Activated naive CD4-positive, alpha-beta T cell treated with anti-CD3 and anti-CD28 coated beads, Interleukin-2, amount 10 ng/mL, durations not matched to agents 7 days and 5 days (primary cell): ENCODE results near the gene ANKRD60.

Source experiments
- CTCF ChIA-PET: fragments of 350-600 bp; sonication (Branson Sonifier 250); formaldehyde crosslinking; loops from one replicate; lab custom pipeline; 2021; ENCODE audit warnings: antibody characterized with exemption; lab: Charles Lee
- DNase-seq: peaks from one replicate; pipeline ENCODE4 v3.0.0-alpha.2; 2020
- H3K27ac Mint-ChIP-seq: one replicate; pipeline ENCODE4 v1.8.0; 2021; ENCODE audit warnings: mild to moderate bottlenecking, moderate library complexity, mixed read lengths
- H3K27me3 Mint-ChIP-seq: one replicate; pipeline ENCODE4 v1.8.0; 2021; ENCODE audit warnings: mild to moderate bottlenecking, mixed read lengths
- H3K36me3 Mint-ChIP-seq: one replicate; pipeline ENCODE4 v1.8.0; 2021; ENCODE audit warnings: mixed read lengths
- H3K4me1 Mint-ChIP-seq: one replicate; pipeline ENCODE4 v1.8.0; 2021; ENCODE audit warnings: mixed read lengths
- H3K4me3 Mint-ChIP-seq: one replicate; pipeline ENCODE4 v1.8.0; 2021; ENCODE audit warnings: mild to moderate bottlenecking, moderate library complexity, mixed read lengths
- H3K9me3 Mint-ChIP-seq: one replicate; pipeline ENCODE4 v1.8.0; 2021; ENCODE audit warnings: mixed read lengths

ANKRD60 gene

DNA sequence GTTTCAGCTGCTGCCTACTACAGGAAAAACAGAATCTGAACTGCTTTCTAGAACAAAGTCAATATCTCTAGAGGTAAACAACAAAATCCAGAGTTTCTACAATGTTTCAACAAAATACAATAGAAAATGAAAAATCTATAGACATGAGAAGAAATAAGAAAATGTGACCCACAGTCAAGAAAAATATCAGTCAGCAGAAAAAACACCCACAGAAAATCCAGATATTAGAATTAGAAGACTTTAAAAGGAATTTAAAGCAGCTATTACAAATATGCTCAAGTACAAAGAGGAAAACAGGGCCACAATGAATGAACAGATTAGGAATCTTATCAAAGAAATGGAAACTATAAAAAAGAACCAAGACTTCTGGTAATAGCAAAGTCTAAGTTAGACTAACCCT lies 26.4 kb upstream of the ANKRD60 start:
- Mint-ChIP-seq H3K27me3 (no peaks in the 10 kb centered on the region), H3K9me3 (no peaks in the 10 kb centered on the region), H3K4me3 (no peak overlapping the region), H3K36me3 (peaks cover 33% of the 10 kb centered on the region), H3K4me1 (peaks cover 20% of the 10 kb centered on the region), H3K27ac (no peak overlapping the region)
- CTCF ChIA-PET, result interaction anchor here (1.3 kb wide), 1 partner anchor 9 kb away, joined by 3 read pairs; no protein-coding TSS in a partner anchor
- no peak for DNase-seq

DNA sequence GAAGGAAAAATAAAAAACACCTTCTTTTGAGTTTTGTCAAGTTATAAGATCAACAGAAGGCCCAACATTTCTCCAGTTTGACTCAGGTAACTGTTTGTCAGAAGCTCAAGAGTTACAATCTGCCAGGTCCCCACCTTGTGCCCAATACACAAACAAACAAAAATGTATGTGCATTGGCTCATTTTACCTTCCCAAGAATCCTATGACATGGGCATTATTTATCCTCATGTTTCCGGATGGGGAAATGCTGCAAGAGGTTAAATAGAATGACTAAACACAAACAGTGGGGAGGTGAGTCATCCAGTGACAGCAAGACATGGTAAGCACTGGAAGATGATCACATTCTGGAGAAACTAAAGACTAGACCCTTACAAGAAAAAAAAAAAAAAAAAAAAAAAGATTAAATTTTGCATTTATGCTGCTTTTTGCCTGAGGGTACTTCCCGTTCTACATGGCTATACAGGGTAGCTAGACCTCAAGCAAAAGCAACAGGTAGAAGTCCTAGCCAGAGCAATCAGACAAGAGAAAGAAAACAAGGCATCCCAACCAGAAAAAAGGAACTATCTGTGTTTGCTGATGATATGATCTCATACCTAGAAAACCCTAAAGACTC lies 23.6 kb upstream of the ANKRD60 start:
- no peak for DNase-seq
- no peaks in the 10 kb centered on the region for H3K9me3 Mint-ChIP-seq
- H3K4me1 Mint-ChIP-seq, result peaks cover 19% of the 10 kb centered on the region
- CTCF ChIA-PET, result interaction anchor here (0.7 to 1.0 kb wide), 2 partner anchors 15 to 60 kb away, joined by 3 to 4 read pairs; no protein-coding TSS in a partner anchor
- no peak overlapping the region for H3K27ac Mint-ChIP-seq
- H3K27me3 Mint-ChIP-seq, result no peaks in the 10 kb centered on the region
- H3K36me3 Mint-ChIP-seq, result peaks cover 32% of the 10 kb centered on the region
- H3K4me3 Mint-ChIP-seq, result no peak overlapping the region

DNA sequence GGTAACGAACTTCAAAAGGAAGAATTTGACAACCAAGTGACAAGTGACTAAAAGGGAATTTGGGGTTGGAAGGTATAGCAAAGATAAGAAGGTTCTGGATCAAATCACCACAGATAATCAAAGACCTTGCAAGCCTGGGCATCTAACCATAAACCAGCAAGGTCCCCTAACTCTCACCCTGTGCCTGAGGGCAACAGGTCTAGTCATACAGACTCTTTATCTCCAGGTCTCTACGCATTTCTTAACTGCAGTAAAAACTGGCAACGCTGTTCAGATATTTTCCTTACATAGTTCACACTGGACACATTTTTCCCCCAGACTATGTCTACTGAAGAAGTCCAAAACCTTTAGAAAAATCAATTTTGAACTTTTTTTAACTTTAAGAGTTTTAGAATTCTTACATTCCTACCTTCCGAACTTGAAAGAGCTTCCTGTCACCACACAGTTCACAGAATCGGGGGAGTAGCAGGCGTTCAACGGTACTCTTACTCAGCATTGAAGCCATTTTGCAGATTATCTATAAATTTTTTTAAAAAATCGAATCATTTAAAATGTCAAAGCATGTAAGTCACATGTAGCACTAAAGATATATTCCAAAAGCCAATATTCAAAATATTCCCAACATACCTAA lies 23.0 kb upstream of the ANKRD60 start:
- Mint-ChIP-seq H3K36me3 (peaks cover 31% of the 10 kb centered on the region), H3K4me3 (no peak overlapping the region), H3K27ac (no peak overlapping the region), H3K27me3 (no peaks in the 10 kb centered on the region), H3K4me1 (peaks cover 13% of the 10 kb centered on the region), H3K9me3 (no peaks in the 10 kb centered on the region)
- no peak for DNase-seq
- CTCF ChIA-PET, result interaction anchor here (0.7 kb wide), 1 partner anchor 61 kb away, joined by 3 read pairs; no protein-coding TSS in a partner anchor

DNA sequence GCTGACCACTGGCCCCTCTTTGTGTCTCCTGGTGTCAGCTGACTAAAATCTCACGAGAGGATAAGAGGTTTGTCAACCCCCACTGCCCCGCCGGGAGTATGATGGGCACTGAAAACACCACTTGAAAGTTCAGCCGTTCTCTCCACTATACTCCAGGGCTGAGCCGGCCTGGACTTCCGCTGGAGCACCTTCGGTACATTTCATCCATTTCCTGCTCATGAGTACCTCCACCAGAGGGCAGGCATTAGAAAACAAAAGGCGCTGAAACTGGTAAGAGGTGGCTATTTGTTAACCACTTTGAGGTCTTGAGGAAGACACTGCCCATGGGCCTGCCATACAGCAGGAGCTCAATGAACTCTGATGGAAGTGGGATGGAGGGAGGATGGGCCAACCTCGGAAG lies 17.9 kb upstream of the ANKRD60 start:
- no peak overlapping the region for H3K27ac Mint-ChIP-seq
- CTCF ChIA-PET, result interaction anchor here (0.6 to 1.8 kb wide), 6 partner anchors 8 to 634 kb away, joined by 3 to 6 read pairs (median 4); no protein-coding TSS in a partner anchor
- H3K36me3 Mint-ChIP-seq, result peaks cover 39% of the 10 kb centered on the region
- peaks cover 3% of the 10 kb centered on the region for H3K4me1 Mint-ChIP-seq
- no peaks in the 10 kb centered on the region for H3K27me3 Mint-ChIP-seq
- H3K4me3 Mint-ChIP-seq, result no peak overlapping the region
- no peak for DNase-seq
- H3K9me3 Mint-ChIP-seq, result no peaks in the 10 kb centered on the region

DNA sequence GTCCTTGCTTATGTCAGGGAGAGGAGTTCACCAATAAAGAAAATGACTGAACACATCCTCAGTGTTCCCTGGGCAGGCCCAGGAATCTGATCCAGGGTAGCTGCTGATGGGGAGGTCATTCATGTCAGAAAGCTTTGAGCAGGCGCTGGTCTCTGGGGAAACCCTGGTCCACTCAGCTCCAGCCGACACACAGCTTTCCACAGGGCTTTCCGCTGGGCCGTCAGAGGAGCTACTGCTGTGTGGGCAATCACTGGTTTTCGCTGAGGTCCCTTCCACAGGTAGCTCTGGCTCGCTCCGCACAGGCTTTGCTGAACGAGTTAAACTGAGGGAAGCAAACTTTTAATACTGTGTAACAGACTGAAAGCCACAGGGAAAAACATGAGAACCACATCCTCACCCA lies 17.5 kb upstream of the ANKRD60 start:
- Mint-ChIP-seq H3K4me3 (no peak overlapping the region), H3K36me3 (peaks cover 39% of the 10 kb centered on the region), H3K9me3 (no peaks in the 10 kb centered on the region), H3K27ac (no peak overlapping the region), H3K4me1 (no peaks in the 10 kb centered on the region), H3K27me3 (no peaks in the 10 kb centered on the region)
- DNase-seq, result no peak
- CTCF ChIA-PET, result interaction anchor here (0.6 to 1.8 kb wide), 6 partner anchors 8 to 634 kb away, joined by 3 to 6 read pairs (median 4); no protein-coding TSS in a partner anchor

DNA sequence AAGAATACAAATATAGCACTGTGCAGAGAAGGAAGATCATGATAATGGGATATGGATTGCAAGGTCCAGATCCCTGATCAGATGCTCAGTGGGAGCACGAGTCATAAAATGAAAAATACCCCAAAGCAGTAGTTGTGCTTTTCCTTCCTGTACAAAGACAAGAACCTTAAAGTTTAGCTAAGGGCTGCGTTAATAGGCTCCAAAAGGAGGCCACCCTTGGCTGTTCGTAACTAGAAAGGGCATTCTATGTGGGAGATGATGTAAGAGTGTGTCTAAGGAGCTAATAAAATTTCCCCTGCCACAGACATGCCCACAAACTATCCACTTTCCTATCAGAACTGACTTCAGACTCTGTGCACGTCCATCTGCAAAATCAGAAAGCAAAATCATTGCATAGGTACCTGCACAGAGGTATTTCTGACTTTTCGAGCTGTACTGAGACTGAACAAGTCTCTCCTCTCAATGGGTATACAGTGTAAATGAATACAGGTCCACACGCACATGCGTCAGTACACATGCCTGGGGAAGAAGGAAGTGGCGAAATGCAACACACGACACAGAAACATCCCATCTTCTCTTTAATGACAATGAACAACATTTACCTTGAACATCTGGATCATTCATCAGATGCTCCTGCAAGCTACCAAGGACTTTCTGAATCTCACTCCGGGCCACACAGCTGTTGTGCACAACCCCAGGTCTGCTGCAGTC lies 16.9 kb upstream of the ANKRD60 start:
- CTCF ChIA-PET, result interaction anchor here (0.6 to 1.8 kb wide), 6 partner anchors 9 to 635 kb away, joined by 3 to 6 read pairs (median 4); no protein-coding TSS in a partner anchor

DNA sequence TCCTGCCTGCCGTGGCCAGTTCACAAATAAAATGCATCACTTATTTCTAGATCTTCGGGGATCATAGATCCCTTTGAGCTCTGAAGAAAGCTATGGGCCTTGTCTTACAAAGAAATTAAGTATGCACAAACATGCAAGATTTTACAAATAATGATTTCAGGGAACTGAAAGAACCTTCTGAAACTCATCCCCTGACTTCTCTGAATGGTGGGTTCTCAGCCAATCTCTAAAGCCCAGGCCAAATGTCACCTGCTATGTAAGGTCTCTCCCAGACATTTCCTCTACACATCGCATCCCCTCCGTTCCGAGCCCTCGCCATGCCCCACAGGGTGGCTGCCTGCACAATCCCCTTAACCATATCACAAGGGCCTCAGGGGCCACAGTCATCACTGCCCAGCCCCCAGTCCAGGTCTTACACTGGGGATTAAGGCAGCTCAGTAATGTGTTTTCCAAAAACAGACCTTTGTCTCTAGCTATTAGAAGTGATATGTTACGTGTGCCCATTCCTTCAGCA lies 16.1 kb upstream of the ANKRD60 start:
- Mint-ChIP-seq H3K36me3 (peaks cover 29% of the 10 kb centered on the region), H3K27ac (no peak overlapping the region), H3K27me3 (no peaks in the 10 kb centered on the region), H3K4me3 (no peak overlapping the region), H3K9me3 (no peaks in the 10 kb centered on the region), H3K4me1 (no peaks in the 10 kb centered on the region)
- CTCF ChIA-PET, result no interaction called here
- DNase-seq, result no peak

More for the DNA sequence above, 16.9 kb upstream of the ANKRD60 start:
- Mint-ChIP-seq H3K27me3 (no peaks in the 10 kb centered on the region), H3K4me1 (no peaks in the 10 kb centered on the region), H3K27ac (no peak overlapping the region), H3K4me3 (no peak overlapping the region), H3K9me3 (no peaks in the 10 kb centered on the region), H3K36me3 (peaks cover 35% of the 10 kb centered on the region)
- DNase-seq, result no peak

DNA sequence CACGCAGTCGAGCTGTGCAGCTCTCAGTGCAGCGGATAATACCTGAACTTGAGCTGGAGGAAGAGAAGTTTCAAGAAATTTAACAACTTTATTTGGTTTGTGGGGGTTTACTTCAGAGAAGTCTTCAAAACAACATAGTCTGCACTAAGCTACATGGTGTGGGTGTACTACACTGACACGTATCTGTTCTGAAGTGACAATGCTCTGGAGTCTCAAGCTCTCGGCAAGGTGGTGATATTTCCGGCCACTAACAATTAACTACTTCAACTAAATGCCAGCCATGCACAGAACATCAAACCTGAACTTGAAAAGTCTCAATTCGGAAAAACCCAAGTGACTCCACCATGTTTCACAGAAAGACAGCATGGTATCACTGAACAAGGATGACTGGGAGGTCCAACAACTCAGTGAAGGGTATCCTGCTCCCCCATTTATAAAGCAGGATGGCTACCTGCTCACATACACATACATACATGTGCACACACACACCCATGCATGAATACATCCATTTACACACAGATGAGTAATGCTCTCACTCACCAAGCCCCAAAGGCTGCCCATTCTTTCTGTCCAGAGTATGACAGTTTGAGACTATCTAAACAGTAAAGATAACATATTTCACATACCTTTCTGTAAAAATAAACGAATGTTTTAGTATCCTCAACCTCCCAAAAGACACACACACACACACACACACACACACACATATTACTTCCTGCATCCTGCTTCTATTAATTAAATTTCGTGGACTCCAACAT lies 15.4 kb upstream of the ANKRD60 start:
- Mint-ChIP-seq H3K4me1 (no peaks in the 10 kb centered on the region), H3K27ac (peak overlapping the region; percentile 34), H3K9me3 (no peaks in the 10 kb centered on the region), H3K27me3 (no peaks in the 10 kb centered on the region), H3K4me3 (no peak overlapping the region), H3K36me3 (peaks cover 29% of the 10 kb centered on the region)
- CTCF ChIA-PET, result no interaction called here
- no peak for DNase-seq

DNA sequence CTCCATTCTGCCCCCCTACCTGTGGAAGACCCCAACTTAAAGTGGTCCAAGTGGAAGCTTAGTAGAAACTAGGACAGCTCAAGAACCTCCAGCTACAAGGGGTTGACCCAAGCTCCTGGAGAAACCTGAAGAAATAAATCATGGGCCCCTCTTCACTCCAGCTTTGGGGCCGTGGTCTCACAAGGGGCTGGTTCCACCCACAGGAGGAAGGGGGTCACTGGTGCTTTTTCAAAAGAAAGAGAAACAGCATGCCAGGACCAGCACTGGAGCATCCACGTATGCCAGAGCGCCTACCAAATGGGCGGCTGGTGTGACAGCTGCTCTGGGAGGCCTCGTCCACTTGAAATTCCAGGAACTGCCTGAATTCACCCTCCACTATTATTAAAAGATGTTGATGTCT lies 14.4 kb upstream of the ANKRD60 start:
- H3K9me3 Mint-ChIP-seq, result no peaks in the 10 kb centered on the region
- peaks cover 5% of the 10 kb centered on the region for H3K4me1 Mint-ChIP-seq
- H3K36me3 Mint-ChIP-seq, result peaks cover 28% of the 10 kb centered on the region
- no peak overlapping the region for H3K4me3 Mint-ChIP-seq
- no peak for DNase-seq
- CTCF ChIA-PET, result no interaction called here
- no peaks in the 10 kb centered on the region for H3K27me3 Mint-ChIP-seq
- no peak overlapping the region for H3K27ac Mint-ChIP-seq

DNA sequence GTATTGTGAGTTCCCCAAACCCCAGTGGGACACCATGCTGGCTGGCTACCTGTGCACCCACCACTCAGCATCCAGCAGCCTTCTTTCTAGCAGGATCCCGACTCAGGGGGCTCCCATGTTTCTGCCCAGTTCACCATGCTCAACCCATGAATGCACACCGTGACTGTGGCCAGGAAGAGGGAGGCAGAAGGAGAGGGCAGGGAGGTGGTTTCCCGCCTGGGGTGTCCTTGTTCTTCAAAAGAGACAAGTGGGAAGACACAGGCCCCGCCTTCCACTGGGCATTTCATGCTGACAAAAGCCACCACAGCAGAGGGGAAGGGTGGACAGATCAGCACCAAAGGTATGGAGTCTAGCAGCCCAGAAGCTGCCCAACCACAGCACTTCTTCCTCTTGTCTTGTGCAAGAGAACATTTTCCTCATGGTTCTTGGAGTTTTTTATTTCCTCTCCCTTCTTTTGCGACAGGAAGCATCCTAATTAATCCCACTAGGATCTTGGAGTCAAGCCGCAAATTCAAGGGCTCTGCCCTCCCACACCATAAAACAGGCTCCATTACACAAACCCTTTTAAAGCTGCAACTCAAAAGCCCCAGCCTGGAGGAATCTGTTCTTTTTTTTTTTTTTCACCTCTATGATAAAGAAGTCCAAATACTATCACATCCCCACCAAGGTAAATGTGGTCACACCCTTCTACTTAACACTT lies 13.5 kb upstream of the ANKRD60 start:
- Mint-ChIP-seq H3K4me1 (peaks cover 14% of the 10 kb centered on the region), H3K27ac (no peak overlapping the region), H3K9me3 (no peaks in the 10 kb centered on the region), H3K36me3 (peaks cover 26% of the 10 kb centered on the region), H3K4me3 (no peak overlapping the region), H3K27me3 (no peaks in the 10 kb centered on the region)
- DNase-seq, result no peak
- CTCF ChIA-PET, result no interaction called here

DNA sequence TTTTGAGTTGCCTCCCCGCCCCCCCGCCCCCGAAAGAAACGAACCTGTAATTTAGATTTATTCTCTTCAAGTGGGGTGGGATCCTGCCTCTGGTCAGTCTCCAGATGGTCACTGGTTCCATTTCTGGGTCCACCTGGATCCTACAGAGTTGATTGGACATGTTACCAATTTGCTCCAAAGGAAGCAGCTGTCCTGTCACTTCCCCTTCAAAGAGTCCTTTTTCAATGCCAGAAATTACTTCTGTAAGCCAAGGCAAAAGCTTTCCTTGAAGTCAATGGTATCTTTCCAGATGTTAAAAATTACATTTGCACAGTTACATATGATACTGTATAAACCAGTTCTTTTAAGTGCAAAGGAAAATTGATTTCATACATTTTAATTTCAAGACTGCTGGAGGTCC lies 12.0 kb upstream of the ANKRD60 start:
- no peaks in the 10 kb centered on the region for H3K27me3 Mint-ChIP-seq
- no peaks in the 10 kb centered on the region for H3K9me3 Mint-ChIP-seq
- CTCF ChIA-PET, result no interaction called here

DNA sequence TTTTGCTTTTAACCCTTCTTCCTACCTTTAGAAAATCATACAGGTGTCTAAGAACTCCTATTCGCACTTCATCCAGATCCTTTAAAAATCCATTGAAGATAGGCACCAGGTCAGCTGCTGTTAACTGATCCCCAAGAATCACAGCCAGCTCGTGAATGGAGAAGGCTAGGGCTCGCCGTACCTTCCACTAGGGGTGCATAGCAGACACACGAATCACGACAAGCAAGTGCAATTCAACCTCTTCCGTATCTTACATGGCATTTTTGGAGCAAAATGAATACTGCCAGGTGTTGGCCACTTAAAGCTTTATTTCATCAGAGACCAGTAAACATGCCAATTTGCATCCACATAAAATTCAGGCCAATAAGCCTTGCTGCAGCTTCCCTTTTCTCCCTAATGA lies 10.8 kb upstream of the ANKRD60 start:
- CTCF ChIA-PET, result interaction anchor here (1.1 to 1.7 kb wide), 2 partner anchors 208 to 408 kb away, joined by 3 to 7 read pairs; no protein-coding TSS in a partner anchor
- no peak overlapping the region for H3K4me3 Mint-ChIP-seq
- H3K9me3 Mint-ChIP-seq, result no peaks in the 10 kb centered on the region
- H3K27me3 Mint-ChIP-seq, result no peaks in the 10 kb centered on the region
- H3K4me1 Mint-ChIP-seq, result peaks cover 31% of the 10 kb centered on the region
- peaks cover 6% of the 10 kb centered on the region for H3K36me3 Mint-ChIP-seq
- no peak for DNase-seq
- H3K27ac Mint-ChIP-seq, result no peak overlapping the region

More for the DNA sequence above, 12.0 kb upstream of the ANKRD60 start:
- Mint-ChIP-seq H3K4me1 (peaks cover 25% of the 10 kb centered on the region), H3K36me3 (peaks cover 17% of the 10 kb centered on the region), H3K27ac (no peak overlapping the region), H3K4me3 (no peak overlapping the region)
- DNase-seq, result no peak

DNA sequence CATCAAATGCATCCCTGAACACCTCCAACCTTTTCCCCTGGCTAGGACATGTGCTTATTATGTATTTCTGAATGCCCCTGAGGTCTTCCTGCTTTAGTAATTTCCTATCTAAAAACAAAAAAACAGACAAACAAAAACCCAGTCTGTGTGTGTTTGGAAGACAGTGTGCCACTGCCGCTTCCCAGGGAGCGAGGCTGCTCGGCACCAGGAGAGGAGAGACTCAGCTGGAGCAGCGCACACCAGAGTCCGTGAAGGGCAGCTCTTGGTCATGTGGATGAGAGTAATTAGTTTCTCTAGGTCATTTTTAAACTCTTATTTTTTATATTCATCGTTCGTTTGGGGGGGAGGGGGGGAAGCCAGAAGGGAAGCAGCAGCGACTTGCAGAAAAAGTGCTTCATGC lies 10.0 kb upstream of the ANKRD60 start:
- Mint-ChIP-seq H3K36me3 (peaks cover 5% of the 10 kb centered on the region), H3K27ac (no peak overlapping the region), H3K27me3 (no peaks in the 10 kb centered on the region), H3K4me1 (peaks cover 31% of the 10 kb centered on the region), H3K4me3 (no peak overlapping the region), H3K9me3 (no peaks in the 10 kb centered on the region)
- CTCF ChIA-PET, result interaction anchor here (1.7 kb wide), 1 partner anchor 209 kb away, joined by 7 read pairs; no protein-coding TSS in a partner anchor
- no peak for DNase-seq
